ENCODE measurements around the gene CDK5R2. TPM values are rescaled to one million over a fixed set of nuclear protein-coding genes. Genes with fewer than 3 reads are reported as not detected.
A peak's percentile ranks its signal among the peaks of the same experiment; 100 is the strongest.

Gene CDK5R2
- total and polyA plus RNA-seq, 3 experiments from 2014 or later: not detected

DNA sequence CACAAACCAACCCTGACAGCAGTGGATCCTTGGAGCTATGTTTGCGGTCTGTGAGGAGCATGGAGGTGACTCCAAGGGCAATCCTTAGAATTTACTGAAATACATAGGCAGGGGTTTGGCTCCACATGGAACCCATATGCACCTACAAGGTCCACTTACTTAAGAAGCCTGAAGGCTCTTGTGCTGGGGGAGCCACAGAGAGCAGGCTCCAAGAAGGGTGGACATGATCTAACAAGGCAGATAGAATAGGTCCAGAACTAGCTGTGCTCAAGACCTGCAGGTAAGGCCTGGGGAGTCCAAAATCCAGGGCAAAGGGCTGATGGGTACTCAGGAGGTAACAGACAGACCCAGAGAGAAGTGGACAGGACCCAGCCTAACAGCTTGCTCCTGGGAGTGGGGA lies 1.2 kb upstream of the CDK5R2 start:
- H3K36me3 Mint-ChIP-seq: no peaks in the 10 kb centered on the region
- H3K9me3 Mint-ChIP-seq: peaks cover 0 to 4% (median 0%) of the 10 kb centered on the region in 5 donors
- peaks cover 10 to 36% (median 18%) of the 10 kb centered on the region in 3 donors for H3K4me1 Mint-ChIP-seq
- Histone ChIP-seq H3K36me3 (ENCODE audit: insufficient read depth, low read length) (no peaks in the 10 kb centered on the region), H3K9me3 (ENCODE audit: low read length) (no peaks in the 10 kb centered on the region), H3K4me1 (ENCODE audit: insufficient read depth, low read length) (peaks cover 11% of the 10 kb centered on the region), H3K27ac (ENCODE audit: low read depth, low read length) (no peak overlapping the region), H3K4me3 (ENCODE audit: low read length) (no peak overlapping the region), H3K27me3 (ENCODE audit: insufficient read depth, low read length, poor library complexity, severe bottlenecking) (peaks cover 41% of the 10 kb centered on the region)
- H3K4me3 Mint-ChIP-seq: peak overlapping the region in 6 of 7 donors; percentile 3 to 79 (median 40)
- H3K27ac Mint-ChIP-seq: no peak overlapping the region
- H3K27me3 Mint-ChIP-seq: peaks cover 54 to 73% of the 10 kb centered on the region in 2 donors
- no peak for DNase-seq
- ChIA-PET POLR2A (no interaction called here), CTCF (interaction anchor here (1.5 to 2.8 kb wide), 3 partner anchors 22 to 66 kb away, joined by 3 to 9 read pairs (median 5); no protein-coding TSS in a partner anchor)

DNA sequence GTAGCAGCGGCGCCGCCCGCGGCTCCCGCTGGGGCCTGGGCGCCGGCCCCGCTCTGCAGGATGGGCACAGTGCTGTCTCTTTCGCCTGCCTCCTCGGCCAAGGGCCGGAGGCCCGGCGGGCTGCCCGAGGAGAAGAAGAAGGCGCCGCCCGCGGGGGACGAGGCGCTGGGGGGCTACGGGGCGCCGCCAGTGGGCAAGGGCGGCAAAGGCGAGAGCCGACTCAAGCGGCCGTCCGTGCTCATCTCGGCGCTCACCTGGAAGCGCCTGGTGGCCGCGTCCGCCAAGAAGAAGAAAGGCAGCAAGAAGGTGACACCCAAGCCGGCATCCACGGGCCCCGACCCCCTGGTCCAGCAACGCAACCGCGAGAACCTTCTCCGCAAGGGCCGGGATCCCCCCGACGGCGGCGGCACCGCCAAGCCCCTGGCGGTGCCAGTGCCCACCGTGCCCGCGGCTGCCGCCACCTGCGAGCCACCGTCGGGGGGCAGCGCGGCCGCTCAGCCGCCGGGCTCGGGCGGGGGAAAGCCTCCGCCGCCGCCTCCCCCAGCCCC lies 369 bp downstream of the CDK5R2 start:
- H3K36me3 Mint-ChIP-seq: peaks cover 0 to 7% (median 0%) of the 10 kb centered on the region in 3 donors
- no peak for DNase-seq
- no peaks in the 10 kb centered on the region for H3K9me3 ChIP-seq (ENCODE audit: low read length)
- ChIA-PET CTCF (interaction anchor here (1.6 to 2.8 kb wide), 2 partner anchors 21 to 62 kb away, joined by 5 to 9 read pairs; no protein-coding TSS in a partner anchor), POLR2A (no interaction called here)
- peaks cover 48% of the 10 kb centered on the region for H3K27me3 ChIP-seq (ENCODE audit: insufficient read depth, low read length, poor library complexity, severe bottlenecking)
- no peak overlapping the region for H3K27ac Mint-ChIP-seq
- H3K4me1 Mint-ChIP-seq: peaks cover 12 to 37% (median 18%) of the 10 kb centered on the region in 3 donors
- peaks cover 0 to 9% (median 0%) of the 10 kb centered on the region in 5 donors for H3K9me3 Mint-ChIP-seq
- no peak overlapping the region for H3K4me3 ChIP-seq (ENCODE audit: low read length)
- H3K36me3 ChIP-seq (ENCODE audit: insufficient read depth, low read length): no peaks in the 10 kb centered on the region
- peaks cover 11% of the 10 kb centered on the region for H3K4me1 ChIP-seq (ENCODE audit: insufficient read depth, low read length)
- H3K27ac ChIP-seq (ENCODE audit: low read depth, low read length): no peak overlapping the region
- peaks cover 67 to 74% of the 10 kb centered on the region in 2 donors for H3K27me3 Mint-ChIP-seq
- H3K4me3 Mint-ChIP-seq: no peak overlapping the region

DNA sequence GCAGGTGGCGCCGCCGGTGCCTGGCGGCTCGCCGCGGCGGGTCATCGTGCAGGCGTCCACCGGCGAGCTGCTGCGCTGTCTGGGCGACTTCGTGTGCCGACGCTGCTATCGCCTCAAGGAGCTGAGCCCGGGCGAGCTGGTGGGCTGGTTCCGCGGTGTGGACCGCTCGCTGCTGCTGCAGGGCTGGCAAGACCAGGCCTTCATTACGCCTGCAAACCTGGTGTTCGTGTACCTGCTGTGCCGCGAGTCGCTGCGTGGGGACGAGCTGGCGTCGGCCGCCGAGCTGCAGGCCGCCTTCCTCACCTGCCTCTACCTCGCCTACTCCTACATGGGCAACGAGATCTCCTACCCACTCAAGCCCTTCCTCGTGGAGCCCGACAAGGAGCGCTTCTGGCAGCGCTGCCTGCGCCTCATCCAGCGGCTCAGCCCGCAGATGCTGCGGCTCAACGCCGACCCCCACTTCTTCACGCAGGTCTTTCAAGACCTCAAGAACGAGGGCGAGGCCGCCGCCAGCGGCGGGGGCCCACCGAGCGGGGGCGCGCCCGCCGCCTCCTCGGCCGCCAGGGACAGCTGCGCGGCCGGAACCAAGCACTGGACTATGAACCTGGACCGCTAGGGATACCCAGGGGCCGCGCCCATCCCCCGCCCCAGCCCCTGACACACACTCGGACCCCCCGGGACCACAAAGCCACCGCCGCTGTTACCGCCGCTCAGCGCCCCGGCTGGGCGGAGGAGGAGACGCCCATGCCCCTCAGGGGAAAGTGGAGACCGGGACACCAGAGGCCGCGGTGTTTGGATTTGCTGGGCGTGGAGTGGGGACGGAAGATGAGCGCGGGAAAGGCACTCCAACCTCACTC lies 1.1 kb downstream of the CDK5R2 start:
- DNase-seq: no peak
- ChIA-PET POLR2A (no interaction called here), CTCF (interaction anchor here (1.6 to 2.8 kb wide), 2 partner anchors 20 to 62 kb away, joined by 5 to 9 read pairs; no protein-coding TSS in a partner anchor)
- Histone ChIP-seq H3K36me3 (ENCODE audit: insufficient read depth, low read length) (no peaks in the 10 kb centered on the region), H3K4me3 (ENCODE audit: low read length) (no peak overlapping the region), H3K27me3 (ENCODE audit: insufficient read depth, low read length, poor library complexity, severe bottlenecking) (peaks cover 48% of the 10 kb centered on the region), H3K4me1 (ENCODE audit: insufficient read depth, low read length) (peaks cover 11% of the 10 kb centered on the region), H3K27ac (ENCODE audit: low read depth, low read length) (no peak overlapping the region), H3K9me3 (ENCODE audit: low read length) (no peaks in the 10 kb centered on the region)
- Mint-ChIP-seq H3K27ac (peak overlapping the region in 1 of 8 donors; percentile 1), H3K36me3 (peaks cover 0 to 7% (median 0%) of the 10 kb centered on the region in 3 donors), H3K4me1 (peaks cover 12 to 37% (median 18%) of the 10 kb centered on the region in 3 donors), H3K9me3 (peaks cover 0 to 9% (median 0%) of the 10 kb centered on the region in 5 donors), H3K4me3 (peak overlapping the region; percentile 55 to 74 (median 63)), H3K27me3 (peaks cover 71 to 72% of the 10 kb centered on the region in 2 donors)

DNA sequence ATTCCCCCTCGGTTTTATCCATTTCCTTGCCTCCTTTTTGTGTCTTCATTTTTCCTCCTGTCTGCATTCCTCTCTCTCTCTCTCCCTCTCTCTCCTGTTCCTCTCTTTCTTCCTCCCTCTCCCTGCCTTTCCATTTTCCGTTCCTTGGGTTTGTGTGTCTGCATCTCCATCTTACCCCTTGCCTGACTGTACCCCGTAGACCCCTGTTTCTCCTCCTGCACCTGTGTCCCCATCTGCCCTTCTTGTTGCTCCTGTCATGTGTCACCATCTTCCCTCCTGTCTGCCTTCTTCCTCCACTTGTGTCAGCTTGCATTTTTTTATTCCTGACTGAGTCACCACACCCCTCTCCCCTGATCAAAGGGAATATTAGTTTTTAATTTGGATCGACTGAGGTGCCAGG lies 1.8 kb downstream of the CDK5R2 start:
- Mint-ChIP-seq H3K9me3 (peaks cover 0 to 9% (median 0%) of the 10 kb centered on the region in 5 donors), H3K27ac (peak overlapping the region in 1 of 8 donors; percentile 1), H3K36me3 (peaks cover 0 to 7% (median 0%) of the 10 kb centered on the region in 3 donors), H3K4me3 (peak overlapping the region in 6 of 7 donors; percentile 19 to 74 (median 54)), H3K27me3 (peaks cover 77% of the 10 kb centered on the region in 2 donors), H3K4me1 (peaks cover 12 to 37% (median 18%) of the 10 kb centered on the region in 3 donors)
- H3K4me1 ChIP-seq (ENCODE audit: insufficient read depth, low read length): peaks cover 11% of the 10 kb centered on the region
- H3K27ac ChIP-seq (ENCODE audit: low read depth, low read length): no peak overlapping the region
- POLR2A ChIA-PET: no interaction called here
- no peaks in the 10 kb centered on the region for H3K36me3 ChIP-seq (ENCODE audit: insufficient read depth, low read length)
- H3K27me3 ChIP-seq (ENCODE audit: insufficient read depth, low read length, poor library complexity, severe bottlenecking): peaks cover 48% of the 10 kb centered on the region
- CTCF ChIA-PET: interaction anchor here (1.6 kb wide), 1 partner anchor 19 kb away, joined by 5 read pairs; no protein-coding TSS in a partner anchor
- H3K4me3 ChIP-seq (ENCODE audit: low read length): no peak overlapping the region
- H3K9me3 ChIP-seq (ENCODE audit: low read length): no peaks in the 10 kb centered on the region
- DNase-seq: no peak

DNA sequence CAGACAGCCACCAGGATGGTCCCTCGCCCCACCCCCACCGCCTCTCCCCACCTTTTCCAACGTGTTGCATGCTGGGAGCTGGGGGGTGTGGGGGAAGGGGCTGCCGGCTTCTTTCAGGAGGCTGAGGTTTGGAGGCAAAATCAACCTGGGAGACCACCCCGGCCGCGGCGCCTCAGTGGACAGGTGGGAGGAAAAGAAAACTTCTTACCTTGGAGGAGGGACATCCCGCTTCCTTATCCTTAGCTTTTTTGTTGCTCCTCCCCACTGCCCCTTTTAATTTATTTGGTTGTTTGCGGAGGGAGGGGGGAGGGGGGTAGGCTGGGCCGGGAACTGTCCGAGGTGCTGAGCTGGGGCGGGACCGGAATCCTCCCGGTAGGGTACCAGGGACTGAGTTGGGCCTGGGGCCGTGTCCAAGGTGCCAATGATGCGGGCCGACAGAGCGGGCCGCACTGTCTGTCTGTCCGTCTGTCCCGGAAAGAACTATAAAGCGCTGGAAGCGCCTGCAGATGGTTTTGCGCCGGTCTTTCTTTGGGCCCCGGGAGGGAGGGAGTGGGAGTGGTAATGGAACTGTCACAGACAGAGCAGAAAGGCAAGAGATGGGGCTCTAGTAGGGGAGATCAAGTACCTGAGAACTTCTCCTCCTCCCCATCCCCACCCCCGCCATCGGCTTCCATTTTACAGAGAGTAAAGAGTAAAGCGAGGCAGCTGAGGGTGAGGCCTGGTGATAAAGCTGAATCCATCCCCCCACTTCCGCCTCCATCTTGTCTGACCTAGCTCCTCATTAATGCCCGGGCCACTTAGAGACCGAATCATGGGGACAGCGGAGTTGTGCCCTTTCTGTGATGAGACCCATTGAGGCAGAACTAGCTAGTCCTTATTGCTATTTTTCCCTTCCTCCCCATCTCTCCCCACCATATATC lies 2.4 kb downstream of the CDK5R2 start:
- Histone ChIP-seq H3K9me3 (ENCODE audit: low read length) (no peaks in the 10 kb centered on the region), H3K27ac (ENCODE audit: low read depth, low read length) (no peak overlapping the region), H3K36me3 (ENCODE audit: insufficient read depth, low read length) (no peaks in the 10 kb centered on the region), H3K27me3 (ENCODE audit: insufficient read depth, low read length, poor library complexity, severe bottlenecking) (peaks cover 48% of the 10 kb centered on the region), H3K4me3 (ENCODE audit: low read length) (no peak overlapping the region), H3K4me1 (ENCODE audit: insufficient read depth, low read length) (peaks cover 11% of the 10 kb centered on the region)
- peaks cover 77% of the 10 kb centered on the region in 2 donors for H3K27me3 Mint-ChIP-seq
- peak overlapping the region in 2 of 7 donors; percentile 19 to 36 for H3K4me3 Mint-ChIP-seq
- ChIA-PET CTCF (interaction anchor here (1.6 kb wide), 1 partner anchor 18 kb away, joined by 5 read pairs; no protein-coding TSS in a partner anchor), POLR2A (no interaction called here)
- no peak overlapping the region for H3K27ac Mint-ChIP-seq
- H3K36me3 Mint-ChIP-seq: peaks cover 0 to 7% (median 0%) of the 10 kb centered on the region in 3 donors
- H3K9me3 Mint-ChIP-seq: peaks cover 0 to 9% (median 0%) of the 10 kb centered on the region in 5 donors
- H3K4me1 Mint-ChIP-seq: peaks cover 12 to 37% (median 18%) of the 10 kb centered on the region in 3 donors
- no peak for DNase-seq

DNA sequence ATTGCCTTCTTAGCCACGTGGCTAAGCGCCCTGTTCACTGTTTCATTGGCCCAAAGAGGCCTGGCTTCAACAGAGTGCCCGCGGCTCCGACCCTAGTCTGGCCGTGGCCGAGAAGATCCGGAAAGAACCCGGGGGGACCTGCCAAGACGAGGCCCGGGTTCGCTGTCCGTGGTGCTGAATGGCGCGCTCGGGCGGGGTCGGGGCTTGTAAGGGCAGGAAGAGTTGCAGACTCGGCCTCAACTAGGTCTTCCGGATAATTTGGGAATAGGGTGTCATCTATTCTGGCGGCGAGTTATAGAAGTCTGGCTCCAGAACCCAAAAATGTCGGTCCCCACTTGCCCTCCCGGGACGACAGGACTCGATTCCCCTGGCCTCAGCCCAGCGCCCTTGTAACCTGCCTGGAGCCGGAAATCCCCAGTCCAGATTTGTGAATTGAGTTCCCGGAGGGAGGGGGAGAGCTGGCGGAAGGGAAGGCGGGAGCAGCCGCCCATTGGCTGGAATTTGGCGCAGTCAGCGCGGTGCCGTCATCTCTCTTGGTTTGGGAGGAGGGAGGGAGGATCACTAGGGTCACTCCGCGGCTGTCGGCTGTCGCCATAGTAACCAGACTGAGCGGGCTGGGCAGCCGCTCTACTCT lies 3.5 kb downstream of the CDK5R2 start:
- no peaks in the 10 kb centered on the region for H3K9me3 ChIP-seq (ENCODE audit: low read length)
- H3K4me3 Mint-ChIP-seq: no peak overlapping the region
- peaks cover 48% of the 10 kb centered on the region for H3K27me3 ChIP-seq (ENCODE audit: insufficient read depth, low read length, poor library complexity, severe bottlenecking)
- peaks cover 11% of the 10 kb centered on the region for H3K4me1 ChIP-seq (ENCODE audit: insufficient read depth, low read length)
- no peaks in the 10 kb centered on the region for H3K36me3 ChIP-seq (ENCODE audit: insufficient read depth, low read length)
- peaks cover 69 to 73% of the 10 kb centered on the region in 2 donors for H3K27me3 Mint-ChIP-seq
- CTCF ChIA-PET: interaction anchor here (0.6 to 1.6 kb wide), 2 partner anchors 17 kb away, joined by 5 read pairs; no protein-coding TSS in a partner anchor
- H3K9me3 Mint-ChIP-seq: peaks cover 0 to 6% (median 0%) of the 10 kb centered on the region in 5 donors
- peak; percentile 35 to 71 (median 40) for DNase-seq
- POLR2A ChIA-PET: no interaction called here
- H3K27ac Mint-ChIP-seq: no peak overlapping the region
- no peak overlapping the region for H3K4me3 ChIP-seq (ENCODE audit: low read length)
- peaks cover 0 to 7% (median 0%) of the 10 kb centered on the region in 3 donors for H3K36me3 Mint-ChIP-seq
- H3K27ac ChIP-seq (ENCODE audit: low read depth, low read length): no peak overlapping the region
- H3K4me1 Mint-ChIP-seq: peaks cover 12 to 37% (median 18%) of the 10 kb centered on the region in 3 donors

DNA sequence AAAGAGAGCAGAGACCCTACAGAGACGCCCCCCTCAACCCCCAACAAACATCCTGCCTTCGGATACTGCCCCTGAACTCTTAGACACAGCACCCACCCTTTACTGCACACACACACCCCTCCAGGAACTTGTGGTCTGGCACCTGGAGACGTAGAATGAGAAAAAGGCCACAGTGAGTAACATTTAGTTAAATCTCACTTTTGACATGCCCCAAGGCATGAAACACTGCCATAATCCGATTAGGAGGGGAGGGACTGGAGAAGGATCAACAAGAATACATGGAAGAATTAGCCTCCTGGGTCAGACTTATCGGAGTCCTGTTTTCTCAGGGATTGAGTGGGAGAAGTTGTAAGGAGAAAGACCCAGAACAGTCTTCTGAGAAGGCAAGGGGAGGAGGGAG lies 4.1 kb downstream of the CDK5R2 start:
- Mint-ChIP-seq H3K27me3 (peaks cover 64 to 71% of the 10 kb centered on the region in 2 donors), H3K4me3 (no peak overlapping the region), H3K4me1 (peaks cover 12 to 36% (median 14%) of the 10 kb centered on the region in 3 donors), H3K27ac (no peak overlapping the region), H3K36me3 (peaks cover 0 to 7% (median 0%) of the 10 kb centered on the region in 3 donors), H3K9me3 (peaks cover 0 to 5% (median 0%) of the 10 kb centered on the region in 5 donors)
- Histone ChIP-seq H3K9me3 (ENCODE audit: low read length) (no peaks in the 10 kb centered on the region), H3K27me3 (ENCODE audit: insufficient read depth, low read length, poor library complexity, severe bottlenecking) (peaks cover 44% of the 10 kb centered on the region), H3K36me3 (ENCODE audit: insufficient read depth, low read length) (no peaks in the 10 kb centered on the region), H3K27ac (ENCODE audit: low read depth, low read length) (no peak overlapping the region), H3K4me3 (ENCODE audit: low read length) (no peak overlapping the region), H3K4me1 (ENCODE audit: insufficient read depth, low read length) (peaks cover 11% of the 10 kb centered on the region)
- no peak for DNase-seq
- CTCF ChIA-PET: interaction anchor here (0.6 to 5.1 kb wide), 2 partner anchors 17 kb away, joined by 5 to 28 read pairs; no protein-coding TSS in a partner anchor
- POLR2A ChIA-PET: no interaction called here
